ENCODE data around the gene TMF1.

Gene TMF1

GRCh38 chr3:69066121-69066520, 14.0 kb upstream of the TMF1 start:
- no peaks in the 10 kb centered on the region for H3K4me1 Mint-ChIP-seq
- H3K27ac Mint-ChIP-seq = no peak overlapping the region
- H3K4me3 Mint-ChIP-seq = no peak overlapping the region
- H3K9me3 Mint-ChIP-seq = no peaks in the 10 kb centered on the region
- H3K27me3 Mint-ChIP-seq (ENCODE audit: low read depth) = no peaks in the 10 kb centered on the region
- TF ChIP-seq CTCF (IDR thresholded peaks at IDR 0.05; ENCODE audit: unreplicated experiment in 3 of 3) = no peak
- peaks cover 54% of the 10 kb centered on the region for H3K36me3 Mint-ChIP-seq (ENCODE audit: low read depth)

- H3K4me3 Mint-ChIP-seq = no peak overlapping the region
- TF ChIP-seq CTCF (IDR thresholded peaks at IDR 0.05; ENCODE audit: unreplicated experiment in 3 of 3) = no peak
- no peaks in the 10 kb centered on the region for H3K4me1 Mint-ChIP-seq
- no peaks in the 10 kb centered on the region for H3K9me3 Mint-ChIP-seq
- H3K27me3 Mint-ChIP-seq (ENCODE audit: low read depth) = no peaks in the 10 kb centered on the region
- no peak overlapping the region for H3K27ac Mint-ChIP-seq
- H3K36me3 Mint-ChIP-seq (ENCODE audit: low read depth) = peaks cover 55% of the 10 kb centered on the region
Observed at GRCh38 chr3:69065318-69065964, 13.3 kb upstream of the TMF1 start.

GRCh38 chr3:69063636-69064035, 11.5 kb upstream of the TMF1 start:
- H3K9me3 Mint-ChIP-seq = no peaks in the 10 kb centered on the region
- TF ChIP-seq CTCF (IDR thresholded peaks at IDR 0.05; ENCODE audit: unreplicated experiment in 3 of 3) = no peak
- no peaks in the 10 kb centered on the region for H3K4me1 Mint-ChIP-seq
- peaks cover 66% of the 10 kb centered on the region for H3K36me3 Mint-ChIP-seq (ENCODE audit: low read depth)
- no peak overlapping the region for H3K4me3 Mint-ChIP-seq
- H3K27ac Mint-ChIP-seq = no peak overlapping the region
- no peaks in the 10 kb centered on the region for H3K27me3 Mint-ChIP-seq (ENCODE audit: low read depth)

GRCh38 chr3:69059688-69060087, 7.6 kb upstream of the TMF1 start:
- Mint-ChIP-seq H3K4me3 (no peak overlapping the region), H3K27ac (no peak overlapping the region), H3K9me3 (no peaks in the 10 kb centered on the region), H3K36me3 (ENCODE audit: low read depth) (peaks cover 79% of the 10 kb centered on the region), H3K4me1 (no peaks in the 10 kb centered on the region), H3K27me3 (ENCODE audit: low read depth) (no peaks in the 10 kb centered on the region)
- TF ChIP-seq CTCF (IDR thresholded peaks at IDR 0.05; ENCODE audit: unreplicated experiment in 3 of 3) = no peak

GRCh38 chr3:69058947-69059224, 6.8 kb upstream of the TMF1 start:
- Mint-ChIP-seq H3K27ac (no peak overlapping the region), H3K27me3 (ENCODE audit: low read depth) (no peaks in the 10 kb centered on the region), H3K4me1 (no peaks in the 10 kb centered on the region), H3K36me3 (ENCODE audit: low read depth) (peaks cover 75% of the 10 kb centered on the region), H3K4me3 (no peak overlapping the region), H3K9me3 (no peaks in the 10 kb centered on the region)
- TF ChIP-seq CTCF (IDR thresholded peaks at IDR 0.05; ENCODE audit: unreplicated experiment in 3 of 3) = no peak

GRCh38 chr3:69058180-69058946, 6.2 kb upstream of the TMF1 start:
- no peaks in the 10 kb centered on the region for H3K4me1 Mint-ChIP-seq

More at GRCh38 chr3:69058180-69058946, 6.2 kb upstream of the TMF1 start:
- no peak overlapping the region for H3K27ac Mint-ChIP-seq
- no peak for TF ChIP-seq CTCF (IDR thresholded peaks at IDR 0.05; ENCODE audit: unreplicated experiment in 3 of 3)
- H3K27me3 Mint-ChIP-seq (ENCODE audit: low read depth) = no peaks in the 10 kb centered on the region
- no peak overlapping the region for H3K4me3 Mint-ChIP-seq
- no peaks in the 10 kb centered on the region for H3K9me3 Mint-ChIP-seq
- peaks cover 72% of the 10 kb centered on the region for H3K36me3 Mint-ChIP-seq (ENCODE audit: low read depth)
